ENCODE data around the gene VPS8. TPM values are rescaled to one million over a fixed set of nuclear protein-coding genes. Genes with fewer than 3 reads are reported as not detected.

VPS8 gene
- polyA plus RNA-seq, 2 of the 4 experiments (the other 2 are of a cell fraction) = 10.3 to 30.1 TPM

DNA sequence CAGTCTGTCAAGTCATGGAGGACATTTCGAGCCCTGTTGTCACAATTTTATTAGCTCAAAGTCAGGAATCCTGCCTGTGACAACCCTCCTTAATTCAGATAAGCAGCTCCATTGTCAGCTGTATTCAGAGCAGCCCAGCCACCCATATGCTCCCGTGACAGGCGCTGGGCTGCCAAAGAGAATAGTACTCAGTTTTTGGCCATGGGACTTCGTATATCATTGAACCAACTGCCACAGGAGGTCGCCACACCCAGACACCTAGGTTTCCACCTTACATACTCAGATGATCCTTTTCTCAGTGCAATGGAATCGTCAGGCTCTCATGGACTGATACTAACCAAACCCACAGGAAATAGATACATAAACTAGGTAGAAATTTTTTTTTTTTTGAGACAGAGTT, 240.7 kb downstream of the VPS8 start (continued):
- TF ChIP-seq KDM1A (IDR thresholded peaks at IDR 0.05; ENCODE audit: low read depth) = no peak

DNA sequence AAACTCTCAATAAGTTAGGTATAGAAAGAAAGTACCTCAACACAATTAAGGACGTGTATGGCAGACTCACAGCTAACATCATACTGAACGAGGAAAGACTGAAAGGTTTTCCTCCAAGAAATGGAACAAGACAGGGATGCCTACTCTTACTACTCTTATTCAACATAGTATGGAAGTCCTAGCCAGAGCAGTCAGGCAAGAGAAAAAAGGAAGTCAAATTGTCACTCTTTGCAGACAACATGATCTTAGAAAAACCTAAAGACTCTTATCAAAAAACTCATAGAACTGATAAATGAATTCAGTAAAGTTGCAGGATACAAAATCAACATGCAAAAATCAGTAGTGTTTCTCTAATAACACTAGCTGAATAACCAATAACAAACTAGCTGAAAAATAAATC, 244.9 kb downstream of the VPS8 start:
- POLR2A ChIA-PET = no interaction called here
- no peak for ATAC-seq
- CTCF ChIA-PET = interaction anchor here (0.8 kb wide), 1 partner anchor 10 kb away, joined by 3 read pairs; no protein-coding TSS in a partner anchor
- Histone ChIP-seq H3K4me2 (no peak overlapping the region), H3K4me1 (no peaks in the 10 kb centered on the region), H3K9me3 (0 out of 3 replicates have a peak, but pooled peaks cover 8% of the 10 kb centered on the region), H3K27ac (no peak overlapping the region), H3K4me3 (no peak overlapping the region)
- no peak for TF ChIP-seq RARB (CRISPR knock-in tag; IDR thresholded peaks at IDR 0.05)
- no peak for TF ChIP-seq RFX5 (IDR thresholded peaks at IDR 0.05)
- TF ChIP-seq ESRRA (IDR thresholded peaks at IDR 0.05; ENCODE audit: borderline replicate concordance, low read length) = no peak
- no peak for TF ChIP-seq MAZ (IDR thresholded peaks at IDR 0.05; ENCODE audit: borderline replicate concordance, low read depth, low read length)
- TF ChIP-seq, protein P1, sequence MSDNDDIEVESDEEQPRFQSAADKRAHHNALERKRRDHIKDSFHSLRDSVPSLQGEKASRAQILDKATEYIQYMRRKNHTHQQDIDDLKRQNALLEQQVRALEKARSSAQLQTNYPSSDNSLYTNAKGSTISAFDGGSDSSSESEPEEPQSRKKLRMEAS (IDR thresholded peaks at IDR 0.05) = no peak
- TF ChIP-seq BHLHE40 (IDR thresholded peaks at IDR 0.05; ENCODE audit: low read depth, low read length) = no peak
- no peak for TF ChIP-seq POLR2A (IDR thresholded peaks at IDR 0.05; ENCODE audit: low read length)
- TF ChIP-seq JUN (IDR thresholded peaks at IDR 0.05) = no peak
- TF ChIP-seq, protein P2, sequence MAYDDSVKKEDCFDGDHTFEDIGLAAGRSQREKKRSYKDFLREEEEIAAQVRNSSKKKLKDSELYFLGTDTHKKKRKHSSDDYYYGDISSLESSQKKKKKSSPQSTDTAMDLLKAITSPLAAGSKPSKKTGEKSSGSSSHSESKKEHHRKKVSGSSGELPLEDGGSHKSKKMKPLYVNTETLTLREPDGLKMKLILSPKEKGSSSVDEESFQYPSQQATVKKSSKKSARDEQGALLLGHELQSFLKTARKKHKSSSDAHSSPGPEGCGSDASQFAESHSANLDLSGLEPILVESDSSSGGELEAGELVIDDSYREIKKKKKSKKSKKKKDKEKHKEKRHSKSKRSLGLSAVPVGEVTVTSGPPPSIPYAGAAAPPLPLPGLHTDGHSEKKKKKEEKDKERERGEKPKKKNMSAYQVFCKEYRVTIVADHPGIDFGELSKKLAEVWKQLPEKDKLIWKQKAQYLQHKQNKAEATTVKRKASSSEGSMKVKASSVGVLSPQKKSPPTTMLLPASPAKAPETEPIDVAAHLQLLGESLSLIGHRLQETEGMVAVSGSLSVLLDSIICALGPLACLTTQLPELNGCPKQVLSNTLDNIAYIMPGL (CRISPR knock-in tag; IDR thresholded peaks at IDR 0.05; ENCODE audit: borderline replicate concordance) = no peak
- no peak for TF ChIP-seq RAD21 (conservative IDR thresholded peaks at IDR 0.05 in 1 of 2, IDR thresholded peaks at IDR 0.05 in 1 of 2)
- TF ChIP-seq CBX2 (IDR thresholded peaks at IDR 0.05; ENCODE audit: borderline replicate concordance, low read depth) = no peak
- TF ChIP-seq NR3C1 (IDR thresholded peaks at IDR 0.05) = no peak
- TF ChIP-seq ZNF302 (CRISPR knock-in tag; IDR thresholded peaks at IDR 0.05) = no peak
- TF ChIP-seq ZFP36 (IDR thresholded peaks at IDR 0.05; ENCODE audit: borderline replicate concordance, partially characterized antibody) = no peak
- TF ChIP-seq JUNB (IDR thresholded peaks at IDR 0.05) = no peak
- 77% methylated on average over 2 of the region's 2 CpGs for WGBS (ENCODE audit: missing lambda C conversion rate)
- no peak for FAIRE-seq
- DNase-seq (ENCODE audit: low read depth in 1 of 2, low spot score in 1 of 2) = no peak

DNA sequence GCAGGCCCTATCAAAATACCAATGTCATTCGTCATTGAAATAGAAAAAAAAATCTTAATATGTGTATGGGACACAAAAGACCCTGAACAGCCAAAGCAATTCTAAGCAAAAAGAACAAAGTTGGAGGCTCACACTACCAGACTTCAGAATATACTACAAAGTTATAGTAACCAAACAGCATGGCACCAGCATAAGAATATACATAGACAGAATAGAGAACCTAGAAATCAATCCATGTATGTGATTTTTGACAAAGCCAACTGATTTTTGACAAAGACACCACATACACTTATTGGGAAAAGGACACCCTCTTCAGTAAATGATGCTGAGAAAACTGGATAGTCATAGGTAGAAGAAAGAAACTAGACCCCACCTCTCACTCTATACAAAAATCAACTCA, 245.9 kb downstream of the VPS8 start:
- no peak for DNase-seq (ENCODE audit: low read depth in 1 of 2, low spot score in 1 of 2)
- POLR2A ChIA-PET = no interaction called here
- no peak for FAIRE-seq
- ATAC-seq = no peak
- 92% methylated on average over 1 of the region's 1 CpG for WGBS (ENCODE audit: missing lambda C conversion rate)
- TF ChIP-seq CEBPB (IDR thresholded peaks at IDR 0.05) (no peak), PHF8 (IDR thresholded peaks at IDR 0.05; ENCODE audit: borderline replicate concordance, low read depth) (no peak), MAFK (IDR thresholded peaks at IDR 0.05; ENCODE audit: partially characterized antibody) (no peak), KDM5A (IDR thresholded peaks at IDR 0.05) (no peak), ZNF302 (CRISPR knock-in tag; IDR thresholded peaks at IDR 0.05) (no peak), MAZ (IDR thresholded peaks at IDR 0.05; ENCODE audit: borderline replicate concordance, low read depth, low read length) (no peak)
- TF ChIP-seq, protein P3, sequence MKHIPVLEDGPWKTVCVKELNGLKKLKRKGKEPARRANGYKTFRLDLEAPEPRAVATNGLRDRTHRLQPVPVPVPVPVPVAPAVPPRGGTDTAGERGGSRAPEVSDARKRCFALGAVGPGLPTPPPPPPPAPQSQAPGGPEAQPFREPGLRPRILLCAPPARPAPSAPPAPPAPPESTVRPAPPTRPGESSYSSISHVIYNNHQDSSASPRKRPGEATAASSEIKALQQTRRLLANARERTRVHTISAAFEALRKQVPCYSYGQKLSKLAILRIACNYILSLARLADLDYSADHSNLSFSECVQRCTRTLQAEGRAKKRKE (CRISPR knock-in tag; IDR thresholded peaks at IDR 0.05; ENCODE audit: low read depth) = no peak
- TF ChIP-seq, protein P4, sequence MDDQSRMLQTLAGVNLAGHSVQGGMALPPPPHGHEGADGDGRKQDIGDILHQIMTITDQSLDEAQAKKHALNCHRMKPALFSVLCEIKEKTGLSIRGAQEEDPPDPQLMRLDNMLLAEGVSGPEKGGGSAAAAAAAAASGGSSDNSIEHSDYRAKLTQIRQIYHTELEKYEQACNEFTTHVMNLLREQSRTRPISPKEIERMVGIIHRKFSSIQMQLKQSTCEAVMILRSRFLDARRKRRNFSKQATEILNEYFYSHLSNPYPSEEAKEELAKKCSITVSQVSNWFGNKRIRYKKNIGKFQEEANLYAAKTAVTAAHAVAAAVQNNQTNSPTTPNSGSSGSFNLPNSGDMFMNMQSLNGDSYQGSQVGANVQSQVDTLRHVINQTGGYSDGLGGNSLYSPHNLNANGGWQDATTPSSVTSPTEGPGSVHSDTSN (IDR thresholded peaks at IDR 0.05) = no peak
- CTCF ChIA-PET = interaction anchor here (0.8 kb wide), 1 partner anchor 9 kb away, joined by 3 read pairs; no protein-coding TSS in a partner anchor
- H3K4me3 ChIP-seq = no peak overlapping the region
- H3K4me2 ChIP-seq = no peak overlapping the region
- H3K4me1 ChIP-seq = no peaks in the 10 kb centered on the region
- 0 out of 3 replicates have a peak, but pooled peaks cover 8% of the 10 kb centered on the region for H3K9me3 ChIP-seq
- no peak overlapping the region for H3K27ac ChIP-seq

Measured in A549 (cell line).